GM12874 (cell line): ENCODE results near the gene APOL4.

Experiments used
- CTCF ChIP-seq: IDR thresholded peaks from 2 replicates; pipeline ENCODE4 v1.5.1; 2011; ENCODE audit warnings: low read depth, mild to moderate bottlenecking, control low read depth, low read length, moderate library complexity; ENCODE audit not compliant: insufficient read depth

APOL4 gene

GRCh38 chr22:36191106-36191836, 10.3 kb downstream of the APOL4 start:
- no peak for TF ChIP-seq CTCF

- TF ChIP-seq CTCF = no peak
Measured at GRCh38 chr22:36185828-36186624, 15.6 kb downstream of the APOL4 start.

- no peak for TF ChIP-seq CTCF
Measured at GRCh38 chr22:36184433-36185025, 17.1 kb downstream of the APOL4 start.

GRCh38 chr22:36183446-36183845, 18.2 kb downstream of the APOL4 start:
- TF ChIP-seq CTCF = no peak

- no peak for TF ChIP-seq CTCF
Measured at GRCh38 chr22:36182857-36183256, 18.8 kb downstream of the APOL4 start.

- no peak for TF ChIP-seq CTCF
Measured at GRCh38 chr22:36182056-36182455, 19.6 kb downstream of the APOL4 start.

- TF ChIP-seq CTCF = no peak
Measured at GRCh38 chr22:36180928-36181327, 20.7 kb downstream of the APOL4 start.
